Adrenal gland (tissue), 12 donors: ENCODE results near the gene EXOC6B. TPM values are rescaled to one million over a fixed set of nuclear protein-coding genes. Genes with fewer than 3 reads are reported as not detected.

Experiments
- DNase-seq, 7 donors: peaks; one replicate each; pipeline ENCODE4 v3.0.0-alpha.2; 2019 to 2020
- H3K27ac ChIP-seq, 5 donors: fragments of 200-600 bp; sonication (generic) in 4 of 5; 1 replicate in 3 of 5; 2 replicates in 2 of 5; pipeline versions ENCODE4 v1.5.1 to v1.8.0; 2016 to 2020; ENCODE audit warnings: mild to moderate bottlenecking in 1 of 5
- H3K27me3 ChIP-seq: fragments of 200-600 bp; 2 replicates; pipeline ENCODE4 v1.8.0; 2021
- H3K36me3 ChIP-seq, 2 donors: fragments of 200-600 bp; replicated peaks in 1 of 2; 1 replicate in 1 of 2; 2 replicates in 1 of 2; pipeline versions ENCODE4 v1.5.1 to v1.8.0; 2018 to 2022
- H3K4me1 ChIP-seq, 2 donors: fragments of 200-600 bp; replicated peaks in 1 of 2; 1 replicate in 1 of 2; 2 replicates in 1 of 2; pipeline versions ENCODE4 v1.5.1 to v1.8.0; 2018 to 2021
- H3K4me3 ChIP-seq, 4 donors: fragments of 200-600 bp; sonication (generic) in 3 of 4; one replicate each; pipeline ENCODE4 v1.5.1; 2016 to 2018
- H3K9me3 ChIP-seq, 3 donors: fragments of 200-600 bp; sonication (generic) in 1 of 3; replicated peaks in 1 of 3; 1 replicate in 2 of 3; 2 replicates in 1 of 3; pipeline versions ENCODE4 v1.5.1 to v1.8.0; 2016 to 2021
- CTCF ChIP-seq, 6 experiments: fragments of 450-650 bp in 4 of 6; fragments of 200-600 bp in 2 of 6; sonication (generic) in 1 of 6; IDR thresholded peaks; 1 replicate in 5 of 6; 2 replicates in 1 of 6; pipeline versions ENCODE4 v1.5.1 to v1.8.0; 2016 to 2021; ENCODE audit warnings: antibody characterized with exemption in 6 of 6, mild to moderate bottlenecking in 2 of 6, moderate library complexity in 1 of 6
- POLR2A ChIP-seq, 2 donors: fragments of 450-650 bp; IDR thresholded peaks; one replicate each; pipeline ENCODE4 v1.6.1; 2017; ENCODE audit warnings: antibody characterized with exemption in 2 of 2, mild to moderate bottlenecking in 2 of 2, moderate library complexity in 1 of 2
- WGBS, 4 donors: extraction: QIAGEN DNeasy Blood & Tissue Kit in 2 of 4; methylation state at CpG; one replicate each; pipeline versions ENCODE4 v1.1.5 to v1.1.7; 2013 to 2017; 5-methylcytosine and 5-hydroxymethylcytosine counted together
- intact Hi-C, 2 donors: fragments of 100-400 bp; cut with DNase I; formaldehyde crosslinking; loops; one replicate each; pipeline versions ENCODE4 v1.14.1 to v1.15.0; 2022 to 2023
- polyA plus RNA-seq, 3 donors: library from polyadenylated mRNA; stranded (reverse); fragments of 200-250 nt in 2 of 3; fragments of 350-450 nt in 1 of 3; fragmentation: Illumina TruSeq in 1 of 3; extraction: RNeasy Lipid Tissue Mini Kit (QIAGEN cat#74804) in 1 of 3; gene quantifications; one replicate each; pipeline ENCODE4 v1.2.3, GENCODE V29; 2013 to 2014
- total RNA-seq, 9 donors: library from RNA; depleted of rRNA in 4 of 9; stranded (reverse); fragments of >200 nt in 4 of 9; fragments of 120-200 nt in 1 of 9; fragmentation: NEBNext Ultra II Directional in 1 of 9; extraction: Animal tissue kit (Norgen Biotek cat#: 25700) in 1 of 9; gene quantifications; one replicate each; pipeline versions ENCODE4 v1.1.0 to v1.2.4, GENCODE V29; 2013 to 2023
- donor health status: healthy with polysubstance abuse.
- donor health status: Bipolar disorder and iron deficiency.
- donor health status: DM: yes; HTN: yes; CAD: no.
- donor health status: DM: no; HTN: no; CAD: no.
- donor health status: DM: no; HTN: no; CAD: no.
- donor health status: DM: yes; HTN: yes; CAD: no.

Gene EXOC6B
- total and polyA plus RNA-seq, 12 donors: 6.0 to 92.6 (median 50.6) TPM

- intact Hi-C loops: no loop called here
- peak in 3 of 7 donors; percentile 48 to 60 (median 53) for DNase-seq
- Histone ChIP-seq H3K4me3 (no peak overlapping the region), H3K4me1 (peaks cover 7 to 25% of the 10 kb centered on the region in 2 donors), H3K27ac (no peak overlapping the region), H3K36me3 (no peaks in the 10 kb centered on the region), H3K27me3 (no peaks in the 10 kb centered on the region), H3K9me3 (no peaks in the 10 kb centered on the region)
- TF ChIP-seq CTCF (IDR thresholded peaks at IDR 0.05) (no peak), POLR2A (IDR thresholded peaks at IDR 0.05) (no peak)
- 71 to 75% (median 74%) methylated on average over 3 of the region's 3 CpGs for WGBS, 4 donors
These were observed 589.3 kb downstream of the EXOC6B start for GRCh38 chr2:72236445-72237067.

- Histone ChIP-seq H3K36me3 (no peaks in the 10 kb centered on the region), H3K27me3 (no peaks in the 10 kb centered on the region), H3K4me3 (no peak overlapping the region), H3K27ac (no peak overlapping the region), H3K9me3 (no peaks in the 10 kb centered on the region), H3K4me1 (peaks cover 7 to 20% of the 10 kb centered on the region in 2 donors)
- TF ChIP-seq POLR2A (IDR thresholded peaks at IDR 0.05) (no peak), CTCF (IDR thresholded peaks at IDR 0.05) (no peak)
- WGBS, 4 donors: 84 to 91% (median 86%) methylated on average over 5 of the region's 5 CpGs
- DNase-seq: no peak
- intact Hi-C loops: no loop called here
These were observed 590.1 kb downstream of the EXOC6B start for GRCh38 chr2:72235497-72236415.

- Histone ChIP-seq H3K36me3 (no peaks in the 10 kb centered on the region), H3K27ac (no peak overlapping the region), H3K4me1 (peaks cover 7 to 15% of the 10 kb centered on the region in 2 donors), H3K27me3 (no peaks in the 10 kb centered on the region), H3K9me3 (no peaks in the 10 kb centered on the region), H3K4me3 (no peak overlapping the region)
- intact Hi-C loops: no loop called here
- DNase-seq: no peak
- no peak for TF ChIP-seq CTCF (IDR thresholded peaks at IDR 0.05)
- no peak for TF ChIP-seq POLR2A (IDR thresholded peaks at IDR 0.05)
- 71 to 97% (median 94%) methylated on average over 1 to 2 of the region's 2 CpGs for WGBS, 4 donors
These were observed 592.6 kb downstream of the EXOC6B start for GRCh38 chr2:72233211-72233610.

GRCh38 chr2:72222829-72223564 lies 602.8 kb downstream of the EXOC6B start:
- no peaks in the 10 kb centered on the region for H3K4me1 ChIP-seq
- no peaks in the 10 kb centered on the region for H3K9me3 ChIP-seq
- no peak overlapping the region for H3K4me3 ChIP-seq
- H3K27me3 ChIP-seq: no peaks in the 10 kb centered on the region
- DNase-seq: no peak
- TF ChIP-seq POLR2A (IDR thresholded peaks at IDR 0.05) (no peak), CTCF (IDR thresholded peaks at IDR 0.05) (no peak)
- H3K27ac ChIP-seq: no peak overlapping the region
- 73 to 84% (median 77%) methylated on average over 3 of the region's 3 CpGs for WGBS, 4 donors
- H3K36me3 ChIP-seq: no peaks in the 10 kb centered on the region
- intact Hi-C loops: no loop called here
